HG03565 (cell line): ENCODE data around the gene ARHGAP30.

ENCODE experiments used
- ATAC-seq: cut with Tn5 transposase; IDR thresholded peaks from one replicate; pipeline ENCODE4 v1.9.1; 2021; ENCODE audit warnings: mild to moderate bottlenecking, moderate library complexity; ENCODE audit not compliant: unreplicated experiment

The ARHGAP30 gene

GRCh38 chr1:161091796-161092507 lies 22.3 kb upstream of the ARHGAP30 start:
- no peak for ATAC-seq

- no peak for ATAC-seq
Observed at GRCh38 chr1:161091093-161091492, 21.4 kb upstream of the ARHGAP30 start.

GRCh38 chr1:161090617-161091016 lies 20.9 kb upstream of the ARHGAP30 start:
- no peak for ATAC-seq

GRCh38 chr1:161089938-161090337 lies 20.2 kb upstream of the ARHGAP30 start:
- no peak for ATAC-seq

GRCh38 chr1:161089251-161089924 lies 19.7 kb upstream of the ARHGAP30 start, which contains the start of gene NECTIN4:
NECTIN4 (minus strand) TSS chr1:161089558; CDS start chr1:161089296, 262 bp downstream.
- no peak for ATAC-seq

GRCh38 chr1:161088587-161089110 lies 19.0 kb upstream of the ARHGAP30 start:
- no peak for ATAC-seq

- no peak for ATAC-seq
Observed at GRCh38 chr1:161086457-161086856, 16.8 kb upstream of the ARHGAP30 start.

GRCh38 chr1:161085165-161085564 lies 15.5 kb upstream of the ARHGAP30 start:
- ATAC-seq: no peak

- no peak for ATAC-seq
Observed at GRCh38 chr1:161084597-161084988, 14.9 kb upstream of the ARHGAP30 start.

- ATAC-seq: no peak
Observed at GRCh38 chr1:161083748-161084596, 14.3 kb upstream of the ARHGAP30 start.

GRCh38 chr1:161082996-161083747 lies 13.5 kb upstream of the ARHGAP30 start:
- no peak for ATAC-seq

- no peak for ATAC-seq
Observed at GRCh38 chr1:161082483-161082882, 12.8 kb upstream of the ARHGAP30 start.

GRCh38 chr1:161081519-161081918 lies 11.8 kb upstream of the ARHGAP30 start:
- no peak for ATAC-seq

GRCh38 chr1:161080441-161081405 lies 11.0 kb upstream of the ARHGAP30 start:
- ATAC-seq: no peak

GRCh38 chr1:161079436-161080110 lies 9.9 kb upstream of the ARHGAP30 start:
- no peak for ATAC-seq

GRCh38 chr1:161077426-161077825 lies 7.7 kb upstream of the ARHGAP30 start:
- no peak for ATAC-seq

GRCh38 chr1:161076410-161076809 lies 6.7 kb upstream of the ARHGAP30 start:
- no peak for ATAC-seq

- no peak for ATAC-seq
Observed at GRCh38 chr1:161074676-161075368, 5.1 kb upstream of the ARHGAP30 start.
